Fibroblast of lung (primary cell): ENCODE data around the gene RALY. TPM values are rescaled to one million over a fixed set of nuclear protein-coding genes. Genes with fewer than 3 reads are reported as not detected.

Experiments used
- DNase-seq, 2 donors: peaks; one replicate each; pipeline versions ENCODE4 v3.0.0 to v3.0.0-alpha.2; 2010; ENCODE audit warnings: low read depth in 2 of 2
- H2AFZ ChIP-seq: 2 replicates; pipeline ENCODE4 v1.5.1; 2012; ENCODE audit warnings: low read length, control low read depth, inconsistent platforms
- H3K27ac ChIP-seq: 2 replicates; pipeline ENCODE4 v1.5.1; 2011; ENCODE audit warnings: low read length, control low read depth; ENCODE audit not compliant: insufficient read depth
- H3K27me3 ChIP-seq: 2 replicates; pipeline ENCODE4 v1.5.1; 2011; ENCODE audit warnings: mild to moderate bottlenecking, low read length; ENCODE audit not compliant: control insufficient read depth, insufficient read depth
- H3K36me3 ChIP-seq: 2 replicates; pipeline ENCODE4 v1.5.1; 2011; ENCODE audit warnings: low read length; ENCODE audit not compliant: control insufficient read depth, insufficient read depth
- H3K4me1 ChIP-seq: 2 replicates; pipeline ENCODE4 v1.5.1; 2011; ENCODE audit warnings: low read length; ENCODE audit not compliant: control insufficient read depth, insufficient read depth; ENCODE audit errors: extremely low read depth
- H3K4me2 ChIP-seq: 2 replicates; pipeline ENCODE4 v1.5.1; 2011; ENCODE audit warnings: low read length, control low read depth; ENCODE audit not compliant: insufficient read depth; ENCODE audit errors: extremely low read depth
- H3K4me3 ChIP-seq, 4 experiments: fragments of 200-600 bp in 1 of 4; sonication (generic) in 1 of 4; replicated peaks in 1 of 4; 2 replicates each; pipeline ENCODE4 v1.5.1; 2011 to 2016; ENCODE audit warnings: low read length in 4 of 4, low read depth in 3 of 4, mild to moderate bottlenecking in 3 of 4, control low read depth in 2 of 4, inconsistent platforms in 1 of 4, mixed read lengths in 1 of 4; ENCODE audit not compliant: insufficient read depth in 1 of 4; ENCODE audit errors: control extremely low read depth in 1 of 4
- H3K79me2 ChIP-seq: 2 replicates; pipeline ENCODE4 v1.5.1; 2012; ENCODE audit warnings: mild to moderate bottlenecking, low read length, inconsistent platforms; ENCODE audit not compliant: control insufficient read depth, insufficient read depth
- H3K9ac ChIP-seq: 2 replicates; pipeline ENCODE4 v1.5.1; 2011; ENCODE audit warnings: mild to moderate bottlenecking, low read length, control low read depth; ENCODE audit not compliant: insufficient read depth
- H3K9me3 ChIP-seq: 2 replicates; pipeline ENCODE4 v1.5.1; 2012; ENCODE audit warnings: low read depth, low read length; ENCODE audit not compliant: control insufficient read depth, insufficient read depth
- H4K20me1 ChIP-seq: 2 replicates; pipeline ENCODE4 v1.5.1; 2011; ENCODE audit warnings: low read length; ENCODE audit not compliant: control insufficient read depth, insufficient read depth; ENCODE audit errors: extremely low read depth
- CTCF ChIP-seq, 2 donors: IDR thresholded peaks in 1 of 2; conservative IDR thresholded peaks in 1 of 2; 1 replicate in 1 of 2; 2 replicates in 1 of 2; pipeline ENCODE4 v1.5.1; 2011 to 2012; ENCODE audit warnings: low read length in 2 of 2, control low read depth in 1 of 2, inconsistent platforms in 1 of 2, low read depth in 1 of 2, mild to moderate bottlenecking in 1 of 2
- EZH2 ChIP-seq: IDR thresholded peaks from 2 replicates; pipeline ENCODE4 v1.5.1; 2012; ENCODE audit warnings: low read length, control low read depth, mild to moderate bottlenecking; ENCODE audit errors: missing control alignments
- polyA plus RNA-seq, 2 donors: library from polyadenylated mRNA; depleted of rRNA in 1 of 2; stranded (reverse) in 1 of 2; unstranded in 1 of 2; fragments of >200 nt; gene quantifications; 2 replicates each; pipeline ENCODE4 v1.2.1, GENCODE V29; 2011 to 2012; ENCODE audit warnings: missing spikeins in 1 of 2
- total RNA-seq: library from RNA; depleted of rRNA; stranded (reverse); fragments of >200 nt; gene quantifications from 2 replicates; pipeline ENCODE4 v1.2.1, GENCODE V29; 2014

RALY gene
- total and polyA plus RNA-seq, 2 donors (not counting 1 experiment from before 2014, with no cell fraction given), result 54.5 to 57.1 TPM

- Histone ChIP-seq H4K20me1 (no peaks in the 10 kb centered on the region), H3K27ac (no peak overlapping the region), H3K36me3 (peaks cover 28% of the 10 kb centered on the region), H3K4me2 (no peak overlapping the region), H3K4me3 (no peak overlapping the region), H2AFZ (no peak overlapping the region), H3K79me2 (peaks cover 6% of the 10 kb centered on the region), H3K9ac (no peak overlapping the region), H3K27me3 (no peaks in the 10 kb centered on the region), H3K4me1 (no peaks in the 10 kb centered on the region), H3K9me3 (no peaks in the 10 kb centered on the region)
- TF ChIP-seq CTCF (conservative IDR thresholded peaks at IDR 0.05 in 1 of 2, IDR thresholded peaks at IDR 0.05 in 1 of 2; ENCODE audit: low read depth in 1 of 2, low read length in 2 of 2) (no peak), EZH2 (no peak)
- DNase-seq, result no peak
These were observed 96.9 kb downstream of the RALY start for GRCh38 chr20:34090645-34091044.

DNA sequence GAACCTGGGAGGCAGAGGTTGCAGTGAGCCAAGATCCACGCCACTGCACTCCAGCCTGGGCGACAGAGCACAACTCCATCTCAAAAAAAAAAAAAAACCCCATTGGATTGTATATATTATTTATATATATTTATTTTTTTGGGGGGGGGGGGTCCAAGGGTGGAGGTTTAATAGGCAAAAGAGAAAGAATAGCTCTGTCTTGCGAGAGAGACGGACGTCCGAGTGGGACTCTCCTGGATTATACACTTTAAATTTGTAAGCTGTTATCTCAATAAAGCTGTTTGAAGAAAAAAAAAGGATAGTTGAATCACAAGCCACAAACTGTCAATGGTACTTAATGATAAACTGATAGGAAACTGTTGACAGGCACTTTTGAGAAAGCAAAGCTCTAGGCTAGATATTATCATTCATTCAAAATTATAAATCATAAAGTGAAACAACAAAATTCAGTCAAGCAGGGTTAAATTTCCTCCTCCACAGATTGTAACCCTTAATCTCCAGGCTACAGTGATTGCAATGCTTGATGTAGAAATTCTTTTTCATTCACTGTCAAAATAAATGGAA is 98.0 kb downstream of the RALY start:
- no peak overlapping the region for H2AFZ ChIP-seq
- H3K27ac ChIP-seq, result no peak overlapping the region
- no peak for TF ChIP-seq CTCF (conservative IDR thresholded peaks at IDR 0.05 in 1 of 2, IDR thresholded peaks at IDR 0.05 in 1 of 2; ENCODE audit: low read depth in 1 of 2, low read length in 2 of 2)
- no peak for TF ChIP-seq EZH2
- H4K20me1 ChIP-seq, result no peaks in the 10 kb centered on the region
- no peaks in the 10 kb centered on the region for H3K4me1 ChIP-seq
- peaks cover 6% of the 10 kb centered on the region for H3K79me2 ChIP-seq
- no peaks in the 10 kb centered on the region for H3K9me3 ChIP-seq
- H3K9ac ChIP-seq, result no peak overlapping the region
- H3K4me2 ChIP-seq, result no peak overlapping the region
- H3K27me3 ChIP-seq, result no peaks in the 10 kb centered on the region
- peaks cover 30% of the 10 kb centered on the region for H3K36me3 ChIP-seq
- no peak for DNase-seq
- no peak overlapping the region for H3K4me3 ChIP-seq

DNA sequence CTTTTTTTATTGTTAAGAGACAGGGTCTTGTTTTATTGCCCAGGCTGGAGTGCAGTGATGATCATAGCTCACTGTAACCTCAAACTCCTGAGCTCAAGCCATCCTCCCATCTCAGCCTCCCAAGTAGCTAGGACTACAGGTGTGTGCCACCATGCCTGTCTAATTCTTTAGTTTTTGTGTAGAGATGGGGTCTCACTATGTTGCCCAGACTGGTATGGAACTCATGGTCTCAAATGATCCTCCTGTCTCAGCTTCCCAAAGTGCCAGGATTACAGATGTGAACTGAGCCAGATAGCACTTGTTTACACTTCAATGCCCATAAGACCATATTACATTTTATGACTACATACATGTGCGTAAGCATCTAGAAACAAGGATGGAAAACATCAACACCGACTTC is 100.2 kb downstream of the RALY start:
- Histone ChIP-seq H3K27me3 (no peaks in the 10 kb centered on the region), H2AFZ (no peak overlapping the region), H4K20me1 (no peaks in the 10 kb centered on the region), H3K4me2 (no peak overlapping the region), H3K4me1 (no peaks in the 10 kb centered on the region), H3K4me3 (no peak overlapping the region), H3K36me3 (peaks cover 22% of the 10 kb centered on the region), H3K27ac (no peak overlapping the region), H3K9me3 (no peaks in the 10 kb centered on the region), H3K9ac (no peak overlapping the region), H3K79me2 (peaks cover 2% of the 10 kb centered on the region)
- DNase-seq, result no peak
- TF ChIP-seq EZH2 (no peak), CTCF (conservative IDR thresholded peaks at IDR 0.05 in 1 of 2, IDR thresholded peaks at IDR 0.05 in 1 of 2; ENCODE audit: low read depth in 1 of 2, low read length in 2 of 2) (no peak)
